Activated CD4-positive, alpha-beta T cell treated with anti-CD3 and anti-CD28 coated beads for 48 hours (primary cell): ENCODE measurements around the gene GAB1.

ENCODE experiments used
- DNase-seq: peaks from one replicate; pipeline ENCODE4 v3.0.0-alpha.2; 2020

GAB1 gene

GRCh38 chr4:143391261-143391660 lies 54.6 kb downstream of the GAB1 start:
- no peak for DNase-seq

GRCh38 chr4:143391895-143392294 lies 55.2 kb downstream of the GAB1 start:
- DNase-seq, result no peak

GRCh38 chr4:143393195-143393594 lies 56.5 kb downstream of the GAB1 start:
- DNase-seq, result no peak

- no peak for DNase-seq
Measured at GRCh38 chr4:143394739-143395453, 58.2 kb downstream of the GAB1 start.

GRCh38 chr4:143396695-143397094 lies 60.0 kb downstream of the GAB1 start:
- DNase-seq, result no peak

- no peak for DNase-seq
Measured at GRCh38 chr4:143397335-143397734, 60.7 kb downstream of the GAB1 start.

- no peak for DNase-seq
Measured at GRCh38 chr4:143397887-143398286, 61.2 kb downstream of the GAB1 start.

- DNase-seq, result no peak
Measured at GRCh38 chr4:143399113-143399949, 62.7 kb downstream of the GAB1 start.

- no peak for DNase-seq
Measured at GRCh38 chr4:143400082-143400481, 63.4 kb downstream of the GAB1 start.

GRCh38 chr4:143402776-143403552 lies 66.3 kb downstream of the GAB1 start:
- no peak for DNase-seq

- DNase-seq, result no peak
Measured at GRCh38 chr4:143403553-143403820, 66.8 kb downstream of the GAB1 start.

GRCh38 chr4:143404555-143404954 lies 67.9 kb downstream of the GAB1 start:
- no peak for DNase-seq

GRCh38 chr4:143405075-143405730 lies 68.5 kb downstream of the GAB1 start:
- DNase-seq, result no peak

GRCh38 chr4:143406523-143406922 lies 69.8 kb downstream of the GAB1 start:
- DNase-seq, result peak; percentile 49

- no peak for DNase-seq
Measured at GRCh38 chr4:143407474-143407873, 70.8 kb downstream of the GAB1 start.

GRCh38 chr4:143407888-143408287 lies 71.2 kb downstream of the GAB1 start:
- DNase-seq, result no peak

GRCh38 chr4:143410015-143410414 lies 73.3 kb downstream of the GAB1 start:
- DNase-seq, result no peak

- no peak for DNase-seq
Measured at GRCh38 chr4:143411527-143412419, 75.1 kb downstream of the GAB1 start.

- DNase-seq, result no peak
Measured at GRCh38 chr4:143412420-143412758, 75.7 kb downstream of the GAB1 start.

GRCh38 chr4:143417679-143418403 lies 81.2 kb downstream of the GAB1 start:
- no peak for DNase-seq

GRCh38 chr4:143420227-143420626 lies 83.6 kb downstream of the GAB1 start:
- DNase-seq, result no peak

GRCh38 chr4:143421609-143422008 lies 84.9 kb downstream of the GAB1 start:
- no peak for DNase-seq
